OCI-LY3 (cell line): Measurements from ENCODE around the gene KLHL21.

ENCODE experiments used
- EZH2phosphoT487 ChIP-seq: fragments of 200-600 bp; shearing (Covaris generic); IDR thresholded peaks from 2 replicates; pipeline ENCODE4 v1.6.1; 2018; ENCODE audit warnings: antibody characterized with exemption, mixed run types, low read depth
- TF ChIP-seq, protein P1 (sequence below): fragments of 200-600, 300-600 bp; sonication (generic); IDR thresholded peaks from 2 replicates; pipeline ENCODE4 v1.5.1; 2014; ENCODE audit warnings: antibody characterized with exemption, low read length, low read depth

DNA sequence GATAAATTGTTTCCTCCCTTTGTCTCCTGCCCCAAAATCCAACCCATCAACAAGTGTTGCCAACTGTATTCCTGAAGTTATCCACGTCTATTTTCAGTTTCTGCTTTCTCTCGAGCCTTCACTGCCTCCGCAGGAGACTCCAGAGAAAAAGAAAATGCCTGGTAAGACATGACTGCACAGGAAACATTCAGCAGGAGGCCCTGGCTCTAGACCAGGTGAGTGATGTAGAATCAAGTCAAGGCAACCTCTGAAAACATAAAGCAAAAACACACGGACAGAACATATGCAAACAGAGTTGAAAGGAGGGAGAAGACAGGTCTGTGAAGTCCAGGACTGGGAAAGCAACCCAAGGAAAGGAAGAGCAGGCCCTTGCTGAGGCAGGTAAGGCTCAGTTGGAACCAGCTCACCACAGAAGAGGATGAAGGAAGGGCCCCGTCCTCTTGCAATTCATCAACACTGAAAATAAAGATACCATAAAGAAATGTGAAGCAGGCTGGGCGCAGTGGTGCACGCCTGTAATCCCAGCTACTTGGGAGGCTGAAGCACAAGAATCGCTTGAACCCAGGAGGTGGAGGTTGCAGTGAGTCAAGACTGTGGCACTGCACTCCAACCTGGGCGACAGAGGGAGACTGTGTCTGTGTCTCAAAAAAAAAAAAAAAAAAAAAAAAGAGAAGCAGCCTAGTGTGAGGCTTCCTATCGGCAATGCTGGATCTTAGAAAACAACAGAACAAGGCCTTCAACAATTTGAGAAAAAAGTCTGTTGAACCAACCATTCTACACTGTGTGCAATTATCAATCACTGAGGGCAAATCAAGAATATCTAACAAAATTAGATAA lies 57.2 kb downstream of the KLHL21 start:
- TF ChIP-seq, protein P1, sequence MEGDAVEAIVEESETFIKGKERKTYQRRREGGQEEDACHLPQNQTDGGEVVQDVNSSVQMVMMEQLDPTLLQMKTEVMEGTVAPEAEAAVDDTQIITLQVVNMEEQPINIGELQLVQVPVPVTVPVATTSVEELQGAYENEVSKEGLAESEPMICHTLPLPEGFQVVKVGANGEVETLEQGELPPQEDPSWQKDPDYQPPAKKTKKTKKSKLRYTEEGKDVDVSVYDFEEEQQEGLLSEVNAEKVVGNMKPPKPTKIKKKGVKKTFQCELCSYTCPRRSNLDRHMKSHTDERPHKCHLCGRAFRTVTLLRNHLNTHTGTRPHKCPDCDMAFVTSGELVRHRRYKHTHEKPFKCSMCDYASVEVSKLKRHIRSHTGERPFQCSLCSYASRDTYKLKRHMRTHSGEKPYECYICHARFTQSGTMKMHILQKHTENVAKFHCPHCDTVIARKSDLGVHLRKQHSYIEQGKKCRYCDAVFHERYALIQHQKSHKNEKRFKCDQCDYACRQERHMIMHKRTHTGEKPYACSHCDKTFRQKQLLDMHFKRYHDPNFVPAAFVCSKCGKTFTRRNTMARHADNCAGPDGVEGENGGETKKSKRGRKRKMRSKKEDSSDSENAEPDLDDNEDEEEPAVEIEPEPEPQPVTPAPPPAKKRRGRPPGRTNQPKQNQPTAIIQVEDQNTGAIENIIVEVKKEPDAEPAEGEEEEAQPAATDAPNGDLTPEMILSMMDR = no peak
- TF ChIP-seq EZH2phosphoT487 = no peak
